Breast epithelium (tissue), 3 donors: Measurements from ENCODE around the gene PARD3B.

Experiments used
- POLR2A ChIP-seq: fragments of 450-650 bp; IDR thresholded peaks from one replicate; pipeline ENCODE4 v1.6.1; 2016; ENCODE audit warnings: antibody characterized with exemption, mild to moderate bottlenecking, moderate library complexity
- TF ChIP-seq, protein P1 (sequence below), 3 donors: fragments of 450-650 bp; IDR thresholded peaks; one replicate each; pipeline ENCODE4 v1.5.1; 2016 to 2017; ENCODE audit warnings: antibody characterized with exemption in 3 of 3, mild to moderate bottlenecking in 3 of 3, moderate library complexity in 3 of 3

- TF ChIP-seq, protein P1, sequence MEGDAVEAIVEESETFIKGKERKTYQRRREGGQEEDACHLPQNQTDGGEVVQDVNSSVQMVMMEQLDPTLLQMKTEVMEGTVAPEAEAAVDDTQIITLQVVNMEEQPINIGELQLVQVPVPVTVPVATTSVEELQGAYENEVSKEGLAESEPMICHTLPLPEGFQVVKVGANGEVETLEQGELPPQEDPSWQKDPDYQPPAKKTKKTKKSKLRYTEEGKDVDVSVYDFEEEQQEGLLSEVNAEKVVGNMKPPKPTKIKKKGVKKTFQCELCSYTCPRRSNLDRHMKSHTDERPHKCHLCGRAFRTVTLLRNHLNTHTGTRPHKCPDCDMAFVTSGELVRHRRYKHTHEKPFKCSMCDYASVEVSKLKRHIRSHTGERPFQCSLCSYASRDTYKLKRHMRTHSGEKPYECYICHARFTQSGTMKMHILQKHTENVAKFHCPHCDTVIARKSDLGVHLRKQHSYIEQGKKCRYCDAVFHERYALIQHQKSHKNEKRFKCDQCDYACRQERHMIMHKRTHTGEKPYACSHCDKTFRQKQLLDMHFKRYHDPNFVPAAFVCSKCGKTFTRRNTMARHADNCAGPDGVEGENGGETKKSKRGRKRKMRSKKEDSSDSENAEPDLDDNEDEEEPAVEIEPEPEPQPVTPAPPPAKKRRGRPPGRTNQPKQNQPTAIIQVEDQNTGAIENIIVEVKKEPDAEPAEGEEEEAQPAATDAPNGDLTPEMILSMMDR (IDR thresholded peaks at IDR 0.05) = no peak
- no peak for TF ChIP-seq POLR2A
Observed at GRCh38 chr2:205629091-205629776, 1084.0 kb downstream of the PARD3B start.
